Progenitor cell of endocrine pancreas (in vitro differentiated cells): ENCODE measurements around the gene GRIN2A. TPM values are rescaled to one million over a fixed set of nuclear protein-coding genes. Genes with fewer than 3 reads are reported as not detected.

Experiments used
- DNase-seq: peaks from one replicate; pipeline ENCODE4 v3.0.0; 2021; ENCODE audit warnings: low spot score; ENCODE audit not compliant: unreplicated experiment
- H3K27ac Mint-ChIP-seq: 2 replicates; pipeline ENCODE4 v1.8.0; 2021; ENCODE audit warnings: mild to moderate bottlenecking, moderate library complexity, mixed read lengths
- H3K27me3 Mint-ChIP-seq: 2 replicates; pipeline ENCODE4 v1.8.0; 2021; ENCODE audit warnings: mixed read lengths
- H3K36me3 Mint-ChIP-seq: 2 replicates; pipeline ENCODE4 v1.8.0; 2022; ENCODE audit warnings: mixed read lengths; ENCODE audit not compliant: insufficient read depth
- H3K4me1 Mint-ChIP-seq: 2 replicates; pipeline ENCODE4 v1.8.0; 2021; ENCODE audit warnings: low read depth, mixed read lengths
- H3K4me3 Mint-ChIP-seq: 2 replicates; pipeline ENCODE4 v1.8.0; 2021; ENCODE audit warnings: low read depth, mild to moderate bottlenecking, moderate library complexity, mixed read lengths
- H3K9me3 Mint-ChIP-seq: 2 replicates; pipeline ENCODE4 v1.8.0; 2021; ENCODE audit warnings: low read depth, mixed read lengths
- total RNA-seq: library from RNA; stranded (reverse); gene quantifications from 2 replicates; pipeline ENCODE4 v1.2.1, GENCODE V29; 2021
- TF ChIP-seq, protein P1 (sequence below): fragments of 200-600 bp; sonication (generic); IDR thresholded peaks from one replicate; pipeline ENCODE4 v1.5.0; 2021; ENCODE audit warnings: antibody characterized with exemption, mild to moderate bottlenecking; ENCODE audit not compliant: unreplicated experiment

GRIN2A gene
- total RNA-seq, 1 donor from 2014 or later = 1.7 TPM

DNA sequence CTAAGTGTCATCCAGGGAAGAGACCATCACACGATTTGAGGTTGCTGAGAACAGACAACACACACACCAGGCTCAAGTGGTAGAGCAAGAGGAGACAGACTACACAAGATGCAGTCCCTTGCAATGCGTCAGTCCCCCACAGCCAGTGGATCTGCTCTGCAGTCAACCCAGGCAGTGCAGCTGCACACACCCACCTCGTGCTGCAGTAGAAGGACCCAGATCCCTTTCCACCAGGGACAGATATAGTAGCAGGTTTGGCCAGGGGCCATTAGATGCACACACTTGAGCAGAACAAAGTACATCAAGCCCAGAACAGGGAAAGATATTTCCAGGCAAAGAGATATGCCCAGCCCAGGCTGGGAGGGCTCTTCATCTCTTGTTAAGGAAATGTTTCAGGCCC is 112.9 kb downstream of the GRIN2A start:
- H3K4me1 Mint-ChIP-seq = peaks cover 14% of the 10 kb centered on the region
- DNase-seq = no peak
- no peaks in the 10 kb centered on the region for H3K36me3 Mint-ChIP-seq
- no peaks in the 10 kb centered on the region for H3K9me3 Mint-ChIP-seq
- H3K27me3 Mint-ChIP-seq = peaks cover 43% of the 10 kb centered on the region
- no peak overlapping the region for H3K4me3 Mint-ChIP-seq
- TF ChIP-seq, protein P1, sequence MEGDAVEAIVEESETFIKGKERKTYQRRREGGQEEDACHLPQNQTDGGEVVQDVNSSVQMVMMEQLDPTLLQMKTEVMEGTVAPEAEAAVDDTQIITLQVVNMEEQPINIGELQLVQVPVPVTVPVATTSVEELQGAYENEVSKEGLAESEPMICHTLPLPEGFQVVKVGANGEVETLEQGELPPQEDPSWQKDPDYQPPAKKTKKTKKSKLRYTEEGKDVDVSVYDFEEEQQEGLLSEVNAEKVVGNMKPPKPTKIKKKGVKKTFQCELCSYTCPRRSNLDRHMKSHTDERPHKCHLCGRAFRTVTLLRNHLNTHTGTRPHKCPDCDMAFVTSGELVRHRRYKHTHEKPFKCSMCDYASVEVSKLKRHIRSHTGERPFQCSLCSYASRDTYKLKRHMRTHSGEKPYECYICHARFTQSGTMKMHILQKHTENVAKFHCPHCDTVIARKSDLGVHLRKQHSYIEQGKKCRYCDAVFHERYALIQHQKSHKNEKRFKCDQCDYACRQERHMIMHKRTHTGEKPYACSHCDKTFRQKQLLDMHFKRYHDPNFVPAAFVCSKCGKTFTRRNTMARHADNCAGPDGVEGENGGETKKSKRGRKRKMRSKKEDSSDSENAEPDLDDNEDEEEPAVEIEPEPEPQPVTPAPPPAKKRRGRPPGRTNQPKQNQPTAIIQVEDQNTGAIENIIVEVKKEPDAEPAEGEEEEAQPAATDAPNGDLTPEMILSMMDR = no peak
- H3K27ac Mint-ChIP-seq = no peak overlapping the region

DNA sequence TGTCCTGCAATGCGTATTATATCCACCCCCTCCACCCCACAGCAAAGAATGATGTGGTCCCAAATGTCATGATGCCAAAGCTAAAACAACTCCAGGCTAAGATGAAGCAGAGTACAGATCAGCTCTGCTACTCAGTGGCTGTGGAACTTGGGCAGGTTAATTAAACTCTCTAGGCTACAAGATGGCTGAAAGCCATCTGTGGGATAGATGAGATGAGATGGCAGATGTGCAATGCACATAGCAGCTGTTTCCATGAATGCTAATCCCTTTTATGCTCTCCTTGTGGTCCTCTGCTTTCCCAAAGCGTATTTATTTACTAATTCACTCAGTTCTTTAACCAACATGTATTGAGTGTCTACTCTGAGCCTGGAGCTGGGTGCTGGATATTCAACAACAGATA is 114.4 kb downstream of the GRIN2A start:
- Mint-ChIP-seq H3K27ac (no peak overlapping the region), H3K4me1 (peaks cover 17% of the 10 kb centered on the region), H3K4me3 (no peak overlapping the region), H3K9me3 (no peaks in the 10 kb centered on the region), H3K36me3 (no peaks in the 10 kb centered on the region), H3K27me3 (peaks cover 49% of the 10 kb centered on the region)
- TF ChIP-seq, protein P1 = no peak
- no peak for DNase-seq

DNA sequence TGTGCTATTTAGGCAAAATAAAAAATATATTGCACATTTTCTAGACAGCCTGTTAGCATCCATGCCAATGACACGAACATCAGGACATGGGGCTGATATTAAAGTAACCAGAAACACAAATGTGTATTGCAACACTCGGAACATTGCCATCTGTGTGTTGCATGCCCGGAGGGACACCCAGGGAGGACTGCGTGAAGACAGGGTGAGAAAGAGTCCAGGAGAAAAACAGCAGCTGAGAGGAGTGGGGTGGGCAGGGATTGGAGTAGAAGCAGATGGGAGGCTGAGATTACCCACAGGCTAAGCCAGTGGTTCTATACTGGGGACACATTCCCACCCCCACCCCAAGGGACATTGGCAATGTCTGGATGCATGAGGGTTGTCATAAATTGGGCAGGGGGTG is 114.8 kb downstream of the GRIN2A start:
- peaks cover 17% of the 10 kb centered on the region for H3K4me1 Mint-ChIP-seq
- H3K27me3 Mint-ChIP-seq = peaks cover 47% of the 10 kb centered on the region
- no peak overlapping the region for H3K4me3 Mint-ChIP-seq
- DNase-seq = no peak
- no peaks in the 10 kb centered on the region for H3K36me3 Mint-ChIP-seq
- TF ChIP-seq, protein P1 = no peak
- H3K27ac Mint-ChIP-seq = no peak overlapping the region
- no peaks in the 10 kb centered on the region for H3K9me3 Mint-ChIP-seq

DNA sequence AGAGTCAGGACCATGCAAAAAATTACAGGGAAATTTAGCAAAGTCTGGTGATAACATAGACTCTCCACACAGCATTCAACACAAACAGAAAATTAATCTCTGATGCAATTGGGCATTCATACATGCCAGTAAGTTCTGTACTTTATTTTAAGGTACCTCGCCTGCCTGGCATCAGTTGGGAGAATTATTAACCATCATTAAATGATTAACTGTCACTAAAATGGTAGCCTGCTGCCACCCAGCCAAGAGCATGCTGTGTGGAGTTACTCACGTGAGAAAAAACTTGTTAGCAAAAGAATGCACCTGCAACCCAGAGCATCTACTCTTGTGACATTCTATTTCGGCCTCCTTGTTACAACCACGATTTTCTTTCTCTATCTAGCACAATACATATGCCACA is 117.2 kb downstream of the GRIN2A start:
- no peak overlapping the region for H3K4me3 Mint-ChIP-seq
- H3K4me1 Mint-ChIP-seq = peaks cover 17% of the 10 kb centered on the region
- H3K9me3 Mint-ChIP-seq = no peaks in the 10 kb centered on the region
- DNase-seq = no peak
- no peak overlapping the region for H3K27ac Mint-ChIP-seq
- H3K27me3 Mint-ChIP-seq = peaks cover 31% of the 10 kb centered on the region
- H3K36me3 Mint-ChIP-seq = no peaks in the 10 kb centered on the region
- TF ChIP-seq, protein P1 = no peak

DNA sequence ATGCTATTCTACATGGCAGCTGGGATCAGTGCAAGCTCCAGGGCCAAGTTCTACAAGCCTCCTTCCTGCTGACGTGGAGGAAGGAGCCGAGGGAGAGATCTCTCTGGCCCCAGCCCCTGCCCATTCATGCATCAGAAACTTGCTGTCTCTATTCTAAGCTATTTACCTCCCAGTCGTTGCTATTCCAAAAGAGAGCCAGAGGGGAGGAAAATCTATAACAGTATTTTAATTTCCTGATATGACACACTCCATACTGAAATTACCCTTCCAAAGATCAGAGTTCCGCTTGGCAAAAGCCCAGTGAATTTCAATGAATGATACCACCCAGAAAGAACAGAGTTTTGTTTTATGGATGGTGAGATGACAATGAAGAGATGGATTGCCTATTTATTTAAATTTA is 133.4 kb downstream of the GRIN2A start:
- Mint-ChIP-seq H3K9me3 (peaks cover 11% of the 10 kb centered on the region), H3K4me1 (peaks cover 16% of the 10 kb centered on the region), H3K36me3 (peaks cover 2% of the 10 kb centered on the region), H3K27ac (no peak overlapping the region), H3K4me3 (no peak overlapping the region), H3K27me3 (peaks cover 10% of the 10 kb centered on the region)
- TF ChIP-seq, protein P1 = no peak
- no peak for DNase-seq
